HEK293 (cell line): ENCODE results near the gene HYAL4.

ENCODE experiments used
- CTCF ChIA-PET: fragments of 350-600 bp; formaldehyde crosslinking; extraction: SDS; loops from one replicate; lab custom pipeline; 2021; ENCODE audit warnings: antibody characterized with exemption; lab: Yijun Ruan, JAX
- POLR2A ChIA-PET: fragments of 300-600 bp; formaldehyde crosslinking; extraction: SDS; loops from one replicate; lab custom pipeline; 2020; ENCODE audit warnings: antibody characterized with exemption, inconsistent platforms; lab: Yijun Ruan, JAX
- H3K27ac ChIP-seq: fragments of 200-500 bp; sonication (Bioruptor generic); 2 replicates; pipeline ENCODE4 v1.5.1; 2014; ENCODE audit warnings: low read depth, low read length, control low read depth, inconsistent platforms; ENCODE audit errors: extremely low read depth
- H3K36me3 ChIP-seq, 2 experiments: fragments of 200-500 bp in 1 of 2; sonication (Bioruptor generic) in 1 of 2; 1 replicate in 1 of 2; 2 replicates in 1 of 2; pipeline ENCODE4 v1.5.1; 2014 to 2017; ENCODE audit warnings: inconsistent platforms in 2 of 2, low read length in 2 of 2; ENCODE audit not compliant: control insufficient read depth in 2 of 2, insufficient read depth in 1 of 2
- H3K4me1 ChIP-seq: fragments of 200-500 bp; sonication (Bioruptor generic); 2 replicates; pipeline ENCODE4 v1.5.1; 2014; ENCODE audit warnings: mild to moderate bottlenecking, low read length, inconsistent platforms; ENCODE audit not compliant: control insufficient read depth, insufficient read depth
- H3K4me3 ChIP-seq: 2 replicates; pipeline ENCODE4 v1.5.1; 2011; ENCODE audit warnings: low read depth, mild to moderate bottlenecking, control low read depth, low read length, moderate library complexity
- H3K9me3 ChIP-seq: fragments of 200-500 bp; sonication (Bioruptor generic); 2 replicates; pipeline ENCODE4 v1.5.1; 2014; ENCODE audit warnings: low read depth, low read length, inconsistent platforms; ENCODE audit not compliant: control insufficient read depth, insufficient read depth
- KLF8 ChIP-seq: fragments of 450-650 bp; formaldehyde crosslinking; IDR thresholded peaks from 2 replicates; pipeline ENCODE4 v1.5.1; 2016; ENCODE audit warnings: missing biosample characterization, missing genetic modification characterization
- MYNN ChIP-seq: fragments of 450-650 bp; formaldehyde crosslinking; IDR thresholded peaks from 2 replicates; pipeline ENCODE4 v1.5.1; 2016; ENCODE audit warnings: missing biosample characterization, missing genetic modification characterization, borderline replicate concordance
- OVOL3 ChIP-seq: fragments of 450-650 bp; formaldehyde crosslinking; IDR thresholded peaks from 2 replicates; pipeline ENCODE4 v1.5.1; 2016; ENCODE audit warnings: missing biosample characterization, missing genetic modification characterization
- PRDM1 ChIP-seq: fragments of 450-650 bp; formaldehyde crosslinking; IDR thresholded peaks from 2 replicates; pipeline ENCODE4; 2016; ENCODE audit warnings: missing biosample characterization, missing genetic modification characterization
- SP2 ChIP-seq: fragments of 450-650 bp; formaldehyde crosslinking; IDR thresholded peaks from 2 replicates; pipeline ENCODE4 v1.5.1; 2016; ENCODE audit warnings: missing biosample characterization, missing genetic modification characterization
- ZBTB7A ChIP-seq: fragments of 450-650 bp; formaldehyde crosslinking; IDR thresholded peaks from 2 replicates; pipeline ENCODE4 v1.5.1; 2016; ENCODE audit warnings: low read depth, missing biosample characterization, missing genetic modification characterization
- ZFP37 ChIP-seq: fragments of 450-650 bp; formaldehyde crosslinking; IDR thresholded peaks from 2 replicates; pipeline ENCODE4 v1.5.1; 2016; ENCODE audit warnings: missing biosample characterization, missing genetic modification characterization
- ZNF133 ChIP-seq: fragments of 450-650 bp; formaldehyde crosslinking; IDR thresholded peaks from 2 replicates; pipeline ENCODE4 v1.5.1; 2016; ENCODE audit warnings: missing biosample characterization, missing genetic modification characterization
- ZNF23 ChIP-seq: fragments of 450-650 bp; formaldehyde crosslinking; IDR thresholded peaks from 2 replicates; pipeline ENCODE4 v1.5.1; 2016; ENCODE audit warnings: missing biosample characterization, missing genetic modification characterization, borderline replicate concordance
- ZNF311 ChIP-seq: fragments of 450-650 bp; formaldehyde crosslinking; IDR thresholded peaks from 2 replicates; pipeline ENCODE4 v1.5.1; 2017; ENCODE audit warnings: missing biosample characterization, missing genetic modification characterization, borderline replicate concordance
- ZNF366 ChIP-seq: fragments of 450-650 bp; formaldehyde crosslinking; conservative IDR thresholded peaks from 2 replicates; pipeline ENCODE4 v1.5.1; 2016; ENCODE audit warnings: missing biosample characterization, missing genetic modification characterization
- ZNF433 ChIP-seq: fragments of 450-650 bp; formaldehyde crosslinking; IDR thresholded peaks from 2 replicates; pipeline ENCODE4 v1.5.1; 2016; ENCODE audit warnings: missing biosample characterization, missing genetic modification characterization, low read depth
- ZNF558 ChIP-seq: fragments of 450-650 bp; formaldehyde crosslinking; IDR thresholded peaks from 2 replicates; pipeline ENCODE4 v1.5.1; 2016; ENCODE audit warnings: missing biosample characterization, missing genetic modification characterization
- ZNF623 ChIP-seq: fragments of 450-650 bp; formaldehyde crosslinking; IDR thresholded peaks from 2 replicates; pipeline ENCODE4 v1.5.1; 2016; ENCODE audit warnings: missing biosample characterization, missing genetic modification characterization
- ZNF654 ChIP-seq: fragments of 450-650 bp; formaldehyde crosslinking; IDR thresholded peaks from 2 replicates; pipeline ENCODE4 v1.5.1; 2016; ENCODE audit warnings: low read depth, missing biosample characterization, missing genetic modification characterization
- ZNF677 ChIP-seq: fragments of 450-650 bp; IDR thresholded peaks from 2 replicates; pipeline ENCODE4 v1.5.0; 2018; ENCODE audit warnings: missing biosample characterization, mild to moderate bottlenecking, missing genetic modification characterization, moderate library complexity
- ZNF707 ChIP-seq: fragments of 450-650 bp; formaldehyde crosslinking; IDR thresholded peaks from 2 replicates; pipeline ENCODE4 v1.5.1; 2016; ENCODE audit warnings: missing biosample characterization, missing genetic modification characterization
- ZNF785 ChIP-seq: fragments of 450-650 bp; formaldehyde crosslinking; IDR thresholded peaks from 2 replicates; pipeline ENCODE4 v1.5.1; 2016; ENCODE audit warnings: missing biosample characterization, missing genetic modification characterization
- TF ChIP-seq, protein P1 (sequence below): fragments of 450-650 bp; formaldehyde crosslinking; IDR thresholded peaks from 2 replicates; pipeline ENCODE4 v1.5.1; 2016; ENCODE audit warnings: missing biosample characterization, missing genetic modification characterization
- TF ChIP-seq, protein P2 (sequence below): fragments of 450-650 bp; formaldehyde crosslinking; IDR thresholded peaks from 2 replicates; pipeline ENCODE4 v1.5.1; 2016; ENCODE audit warnings: missing biosample characterization, missing genetic modification characterization
- TF ChIP-seq, protein P3 (sequence below): IDR thresholded peaks from 2 replicates; pipeline ENCODE4 v1.6.1; 2011; ENCODE audit warnings: mild to moderate bottlenecking, low read depth, low read length, borderline replicate concordance

The HYAL4 gene

DNA sequence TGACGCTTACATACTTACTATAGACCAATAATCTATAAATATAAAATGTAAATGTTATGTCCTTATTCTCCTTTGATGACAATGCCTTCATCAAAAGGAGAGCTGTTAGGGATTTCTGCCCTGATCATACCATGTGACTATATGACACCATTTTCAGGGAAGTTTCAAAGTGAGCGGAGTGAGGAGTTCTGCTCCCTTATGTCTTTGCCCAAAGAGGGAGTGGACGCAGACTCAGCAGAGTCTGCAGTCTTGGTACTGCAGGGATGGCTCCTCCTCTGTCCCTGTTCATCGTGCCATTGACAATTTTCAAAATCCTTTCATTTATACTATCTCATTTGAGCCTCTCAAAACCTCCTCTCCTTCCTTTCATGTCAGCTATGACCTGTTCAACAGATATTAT is 27.9 kb downstream of the HYAL4 start:
- no peaks in the 10 kb centered on the region for H3K36me3 ChIP-seq
- H3K27ac ChIP-seq, result no peak overlapping the region
- no peaks in the 10 kb centered on the region for H3K4me1 ChIP-seq
- H3K9me3 ChIP-seq, result no peaks in the 10 kb centered on the region
- POLR2A ChIA-PET, result interaction anchor here (0.7 to 1.0 kb wide), 2 partner anchors 75 to 230 kb away, joined by 3 to 4 read pairs; no protein-coding TSS in a partner anchor
- no peak overlapping the region for H3K4me3 ChIP-seq
- CTCF ChIA-PET, result interaction anchor here (0.5 to 3.1 kb wide), 28 partner anchors 8 to 935 kb away, joined by 3 to 74 read pairs (median 4); partner anchors contain the start of gene WASL
- TF ChIP-seq ZNF677 (tag by site-specific recombination), result no peak
- TF ChIP-seq ZNF623 (tag by site-specific recombination), result no peak
- TF ChIP-seq MYNN, result no peak
- no peak for TF ChIP-seq ZNF366 (tag by site-specific recombination)
- no peak for TF ChIP-seq PRDM1 (tag by site-specific recombination)
- no peak for TF ChIP-seq ZBTB7A (tag by site-specific recombination)
- TF ChIP-seq ZNF133 (tag by site-specific recombination), result no peak
- TF ChIP-seq ZNF785 (tag by site-specific recombination), result no peak
- TF ChIP-seq ZNF23 (tag by site-specific recombination), result no peak
- TF ChIP-seq ZNF707 (tag by site-specific recombination), result no peak
- TF ChIP-seq ZFP37 (tag by site-specific recombination), result no peak
- no peak for TF ChIP-seq KLF8 (tag by site-specific recombination)
- TF ChIP-seq, all 188 proteins: peak for 0

DNA sequence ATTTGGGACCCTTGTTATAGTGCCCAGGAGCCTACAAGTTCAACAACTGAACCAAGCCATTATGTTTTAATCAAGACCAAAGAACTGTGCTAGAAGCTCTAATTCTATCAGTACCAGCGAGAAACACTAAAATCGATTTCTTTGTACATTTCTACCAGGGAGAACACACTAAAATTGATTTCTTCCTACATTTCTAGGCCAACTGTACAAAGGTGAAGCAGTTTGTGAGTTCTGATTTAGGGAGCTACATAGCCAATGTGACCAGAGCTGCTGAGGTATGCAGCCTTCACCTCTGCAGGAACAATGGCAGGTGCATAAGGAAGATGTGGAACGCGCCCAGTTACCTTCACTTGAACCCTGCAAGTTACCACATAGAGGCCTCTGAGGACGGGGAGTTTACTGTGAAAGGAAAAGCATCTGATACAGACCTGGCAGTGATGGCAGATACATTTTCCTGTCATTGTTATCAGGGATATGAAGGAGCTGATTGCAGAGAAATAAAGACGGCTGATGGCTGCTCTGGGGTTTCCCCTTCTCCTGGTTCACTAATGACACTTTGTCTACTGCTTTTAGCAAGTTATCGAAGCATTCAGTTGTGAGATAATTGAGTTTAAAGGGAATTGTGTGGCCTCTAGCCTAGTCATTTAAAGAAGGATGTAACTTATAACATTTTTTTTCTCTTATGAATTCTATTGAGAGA is 31.7 kb downstream of the HYAL4 start:
- Histone ChIP-seq H3K4me3 (no peak overlapping the region), H3K9me3 (no peaks in the 10 kb centered on the region), H3K4me1 (no peaks in the 10 kb centered on the region), H3K27ac (no peak overlapping the region)
- CTCF ChIA-PET, result interaction anchor here (1.0 kb wide), 1 partner anchor 12 kb away, joined by 5 read pairs; no protein-coding TSS in a partner anchor
- POLR2A ChIA-PET, result no interaction called here
- TF ChIP-seq OVOL3 (tag by site-specific recombination) (no peak), ZNF654 (tag by site-specific recombination) (no peak), ZNF558 (tag by site-specific recombination) (no peak), ZNF433 (tag by site-specific recombination) (no peak), ZNF311 (tag by site-specific recombination) (no peak), SP2 (tag by site-specific recombination) (no peak), ZNF23 (tag by site-specific recombination) (no peak), ZNF707 (tag by site-specific recombination) (no peak)
- TF ChIP-seq, protein P1, sequence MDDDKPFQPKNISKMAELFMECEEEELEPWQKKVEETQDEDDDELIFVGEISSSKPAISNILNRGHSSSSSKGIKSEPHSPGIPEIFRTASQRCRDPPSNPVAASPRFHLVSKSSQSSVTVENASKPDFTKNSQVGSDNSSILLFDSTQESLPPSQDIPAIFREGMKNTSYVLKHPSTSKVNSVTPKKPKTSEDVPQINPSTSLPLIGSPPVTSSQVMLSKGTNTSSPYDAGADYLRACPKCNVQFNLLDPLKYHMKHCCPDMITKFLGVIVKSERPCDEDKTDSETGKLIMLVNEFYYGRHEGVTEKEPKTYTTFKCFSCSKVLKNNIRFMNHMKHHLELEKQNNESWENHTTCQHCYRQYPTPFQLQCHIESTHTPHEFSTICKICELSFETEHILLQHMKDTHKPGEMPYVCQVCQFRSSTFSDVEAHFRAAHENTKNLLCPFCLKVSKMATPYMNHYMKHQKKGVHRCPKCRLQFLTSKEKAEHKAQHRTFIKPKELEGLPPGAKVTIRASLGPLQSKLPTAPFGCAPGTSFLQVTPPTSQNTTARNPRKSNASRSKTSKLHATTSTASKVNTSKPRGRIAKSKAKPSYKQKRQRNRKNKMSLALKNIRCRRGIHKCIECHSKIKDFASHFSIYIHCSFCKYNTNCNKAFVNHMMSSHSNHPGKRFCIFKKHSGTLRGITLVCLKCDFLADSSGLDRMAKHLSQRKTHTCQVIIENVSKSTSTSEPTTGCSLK (tag by site-specific recombination), result no peak
- TF ChIP-seq, protein P2, sequence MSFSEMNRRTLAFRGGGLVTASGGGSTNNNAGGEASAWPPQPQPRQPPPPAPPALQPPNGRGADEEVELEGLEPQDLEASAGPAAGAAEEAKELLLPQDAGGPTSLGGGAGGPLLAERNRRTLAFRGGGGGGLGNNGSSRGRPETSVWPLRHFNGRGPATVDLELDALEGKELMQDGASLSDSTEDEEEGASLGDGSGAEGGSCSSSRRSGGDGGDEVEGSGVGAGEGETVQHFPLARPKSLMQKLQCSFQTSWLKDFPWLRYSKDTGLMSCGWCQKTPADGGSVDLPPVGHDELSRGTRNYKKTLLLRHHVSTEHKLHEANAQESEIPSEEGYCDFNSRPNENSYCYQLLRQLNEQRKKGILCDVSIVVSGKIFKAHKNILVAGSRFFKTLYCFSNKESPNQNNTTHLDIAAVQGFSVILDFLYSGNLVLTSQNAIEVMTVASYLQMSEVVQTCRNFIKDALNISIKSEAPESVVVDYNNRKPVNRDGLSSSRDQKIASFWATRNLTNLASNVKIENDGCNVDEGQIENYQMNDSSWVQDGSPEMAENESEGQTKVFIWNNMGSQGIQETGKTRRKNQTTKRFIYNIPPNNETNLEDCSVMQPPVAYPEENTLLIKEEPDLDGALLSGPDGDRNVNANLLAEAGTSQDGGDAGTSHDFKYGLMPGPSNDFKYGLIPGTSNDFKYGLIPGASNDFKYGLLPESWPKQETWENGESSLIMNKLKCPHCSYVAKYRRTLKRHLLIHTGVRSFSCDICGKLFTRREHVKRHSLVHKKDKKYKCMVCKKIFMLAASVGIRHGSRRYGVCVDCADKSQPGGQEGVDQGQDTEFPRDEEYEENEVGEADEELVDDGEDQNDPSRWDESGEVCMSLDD, result no peak
- TF ChIP-seq, protein P3, sequence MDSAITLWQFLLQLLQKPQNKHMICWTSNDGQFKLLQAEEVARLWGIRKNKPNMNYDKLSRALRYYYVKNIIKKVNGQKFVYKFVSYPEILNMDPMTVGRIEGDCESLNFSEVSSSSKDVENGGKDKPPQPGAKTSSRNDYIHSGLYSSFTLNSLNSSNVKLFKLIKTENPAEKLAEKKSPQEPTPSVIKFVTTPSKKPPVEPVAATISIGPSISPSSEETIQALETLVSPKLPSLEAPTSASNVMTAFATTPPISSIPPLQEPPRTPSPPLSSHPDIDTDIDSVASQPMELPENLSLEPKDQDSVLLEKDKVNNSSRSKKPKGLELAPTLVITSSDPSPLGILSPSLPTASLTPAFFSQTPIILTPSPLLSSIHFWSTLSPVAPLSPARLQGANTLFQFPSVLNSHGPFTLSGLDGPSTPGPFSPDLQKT, result no peak
- TF ChIP-seq, all 188 proteins: peak for 0
- H3K36me3 ChIP-seq, result no peaks in the 10 kb centered on the region
